AG04450 (cell line): ENCODE measurements around the gene OXCT1. TPM values are rescaled to one million over a fixed set of nuclear protein-coding genes. Genes with fewer than 3 reads are reported as not detected.

Source experiments
- CTCF ChIA-PET: fragments of 300-600, 350-600 bp; formaldehyde crosslinking; extraction: SDS; loops from one replicate; lab custom pipeline; 2022; ENCODE audit warnings: antibody characterized with exemption, inconsistent platforms; lab: Charles Lee
- POLR2A ChIA-PET: fragments of 350-600 bp; formaldehyde crosslinking; extraction: SDS; loops from one replicate; lab custom pipeline; 2021; ENCODE audit warnings: antibody characterized with exemption, inconsistent platforms; lab: Yijun Ruan, JAX
- DNase-seq: peaks from one replicate; pipeline ENCODE4 v3.0.0-alpha.2; 2011; ENCODE audit warnings: low read depth, low spot score
- H3K27ac ChIP-seq: one replicate; pipeline ENCODE4 v1.5.1; 2012; ENCODE audit warnings: low read depth, low read length, control low read depth
- H3K27me3 ChIP-seq: one replicate; pipeline ENCODE4 v1.6.0; 2012; ENCODE audit warnings: low read length; ENCODE audit not compliant: control insufficient read depth, insufficient read depth
- H3K4me3 ChIP-seq: 2 replicates; pipeline ENCODE4 v1.5.1; 2011; ENCODE audit warnings: mild to moderate bottlenecking, low read depth, low read length, control low read depth
- H3K9me3 ChIP-seq: 2 replicates; pipeline ENCODE4 v1.5.1; 2012; ENCODE audit warnings: low read length; ENCODE audit not compliant: control insufficient read depth, insufficient read depth
- polyA plus RNA-seq: library from polyadenylated mRNA; depleted of rRNA; stranded (reverse); fragments of >200 nt; gene quantifications from 2 replicates; pipeline ENCODE4 v1.2.3, GENCODE V29; 2011
- TF ChIP-seq, protein P1 (sequence below): IDR thresholded peaks from 2 replicates; pipeline ENCODE4 v1.5.1; 2011; ENCODE audit warnings: low read depth, low read length, control low read depth, inconsistent platforms

The OXCT1 gene
- polyA plus RNA-seq, 1 experiment: 31.7 TPM

DNA sequence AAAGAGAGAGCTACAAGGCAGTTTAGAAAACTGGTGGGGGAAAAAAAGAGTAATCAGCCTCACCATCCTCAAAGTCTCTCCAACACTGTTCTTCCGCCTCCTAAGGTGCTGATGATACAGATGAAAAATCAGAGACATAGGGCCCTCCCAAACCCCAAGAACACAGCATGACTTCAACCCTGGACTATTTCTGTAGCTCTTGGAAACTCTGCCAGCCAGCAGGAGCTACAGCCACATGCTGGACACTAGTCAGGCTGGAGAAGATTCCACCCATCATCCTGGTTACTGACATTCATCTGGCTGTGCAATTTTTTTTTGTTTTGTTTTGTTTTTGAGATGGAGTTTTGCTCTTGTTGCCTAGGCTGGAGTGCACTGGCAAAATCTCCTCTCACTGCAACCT lies 42.4 kb downstream of the OXCT1 start:
- H3K9me3 ChIP-seq: no peaks in the 10 kb centered on the region
- H3K27ac ChIP-seq: no peak overlapping the region
- POLR2A ChIA-PET: no interaction called here
- CTCF ChIA-PET: no interaction called here
- TF ChIP-seq, protein P1, sequence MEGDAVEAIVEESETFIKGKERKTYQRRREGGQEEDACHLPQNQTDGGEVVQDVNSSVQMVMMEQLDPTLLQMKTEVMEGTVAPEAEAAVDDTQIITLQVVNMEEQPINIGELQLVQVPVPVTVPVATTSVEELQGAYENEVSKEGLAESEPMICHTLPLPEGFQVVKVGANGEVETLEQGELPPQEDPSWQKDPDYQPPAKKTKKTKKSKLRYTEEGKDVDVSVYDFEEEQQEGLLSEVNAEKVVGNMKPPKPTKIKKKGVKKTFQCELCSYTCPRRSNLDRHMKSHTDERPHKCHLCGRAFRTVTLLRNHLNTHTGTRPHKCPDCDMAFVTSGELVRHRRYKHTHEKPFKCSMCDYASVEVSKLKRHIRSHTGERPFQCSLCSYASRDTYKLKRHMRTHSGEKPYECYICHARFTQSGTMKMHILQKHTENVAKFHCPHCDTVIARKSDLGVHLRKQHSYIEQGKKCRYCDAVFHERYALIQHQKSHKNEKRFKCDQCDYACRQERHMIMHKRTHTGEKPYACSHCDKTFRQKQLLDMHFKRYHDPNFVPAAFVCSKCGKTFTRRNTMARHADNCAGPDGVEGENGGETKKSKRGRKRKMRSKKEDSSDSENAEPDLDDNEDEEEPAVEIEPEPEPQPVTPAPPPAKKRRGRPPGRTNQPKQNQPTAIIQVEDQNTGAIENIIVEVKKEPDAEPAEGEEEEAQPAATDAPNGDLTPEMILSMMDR: no peak
- DNase-seq: no peak
- no peaks in the 10 kb centered on the region for H3K27me3 ChIP-seq
- H3K4me3 ChIP-seq: no peak overlapping the region

DNA sequence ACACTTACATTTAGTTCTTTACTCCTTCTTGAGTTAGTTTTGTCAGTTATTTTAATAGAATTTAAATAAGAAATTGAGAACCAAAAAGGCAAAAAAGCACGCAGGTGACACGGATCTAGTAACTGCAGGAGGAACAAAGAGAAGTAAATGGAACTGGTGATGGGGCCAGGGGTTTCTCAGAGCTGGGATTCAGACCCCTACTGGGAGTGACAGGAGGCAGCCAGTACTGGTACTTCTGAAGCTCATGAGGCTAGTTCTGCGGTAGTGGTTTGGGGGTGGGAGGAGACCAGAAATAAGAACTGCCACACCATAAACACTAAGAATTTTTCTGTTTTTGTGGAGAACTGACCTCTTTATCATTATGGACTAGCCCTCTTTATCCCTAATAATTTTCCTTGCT lies 48.2 kb downstream of the OXCT1 start:
- DNase-seq: no peak
- no peaks in the 10 kb centered on the region for H3K9me3 ChIP-seq
- no peaks in the 10 kb centered on the region for H3K27me3 ChIP-seq
- H3K27ac ChIP-seq: no peak overlapping the region
- ChIA-PET POLR2A (no interaction called here), CTCF (interaction anchor here (0.6 to 1.1 kb wide), 2 partner anchors 21 to 34 kb away, joined by 3 to 4 read pairs; no protein-coding TSS in a partner anchor)
- TF ChIP-seq, protein P1: no peak
- H3K4me3 ChIP-seq: no peak overlapping the region

DNA sequence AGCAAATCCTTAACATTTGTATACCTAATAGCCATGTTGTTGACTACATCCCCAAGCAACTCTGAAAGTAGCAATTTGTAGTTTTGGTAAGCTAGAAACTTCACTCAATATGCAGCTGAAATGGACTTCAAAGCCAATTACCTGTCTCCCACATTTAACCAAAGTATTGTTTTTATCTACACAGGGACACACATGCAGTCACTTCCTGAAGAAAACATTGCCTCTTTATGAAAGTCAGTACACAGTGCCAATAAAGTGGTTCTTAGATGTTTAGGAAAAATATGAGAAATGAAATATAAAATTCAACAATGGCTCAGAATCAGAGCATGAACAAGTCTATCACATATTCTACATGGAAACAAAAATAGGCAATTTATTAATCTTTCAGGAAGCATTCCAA lies 49.2 kb downstream of the OXCT1 start:
- Histone ChIP-seq H3K4me3 (no peak overlapping the region), H3K9me3 (no peaks in the 10 kb centered on the region), H3K27me3 (no peaks in the 10 kb centered on the region), H3K27ac (no peak overlapping the region)
- CTCF ChIA-PET: interaction anchor here (0.6 kb wide), 1 partner anchor 22 kb away, joined by 3 read pairs; no protein-coding TSS in a partner anchor
- POLR2A ChIA-PET: no interaction called here
- TF ChIP-seq, protein P1: no peak
- no peak for DNase-seq

DNA sequence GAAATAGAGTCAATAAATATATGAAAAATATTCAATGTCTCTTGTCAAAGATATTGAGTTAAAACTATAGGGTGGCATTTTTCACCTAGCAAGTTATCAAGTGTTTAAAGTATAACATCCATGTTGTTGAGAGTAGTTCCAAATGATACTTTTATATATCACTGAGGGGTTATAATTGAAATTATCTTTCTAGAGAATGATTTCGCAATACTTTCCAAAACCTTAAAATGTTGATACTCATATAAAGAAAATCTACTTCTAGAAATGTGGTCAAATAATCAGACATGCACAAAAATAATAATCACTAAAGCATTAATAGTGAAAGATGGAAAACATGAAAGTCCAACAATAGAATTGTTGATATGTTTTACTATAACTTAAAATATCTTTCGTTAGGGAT lies 50.1 kb downstream of the OXCT1 start:
- no peak for DNase-seq
- ChIA-PET CTCF (interaction anchor here (0.6 kb wide), 1 partner anchor 795 kb away, joined by 3 read pairs; no protein-coding TSS in a partner anchor), POLR2A (no interaction called here)
- TF ChIP-seq, protein P1: no peak
- Histone ChIP-seq H3K27me3 (no peaks in the 10 kb centered on the region), H3K27ac (no peak overlapping the region), H3K4me3 (no peak overlapping the region), H3K9me3 (no peaks in the 10 kb centered on the region)

DNA sequence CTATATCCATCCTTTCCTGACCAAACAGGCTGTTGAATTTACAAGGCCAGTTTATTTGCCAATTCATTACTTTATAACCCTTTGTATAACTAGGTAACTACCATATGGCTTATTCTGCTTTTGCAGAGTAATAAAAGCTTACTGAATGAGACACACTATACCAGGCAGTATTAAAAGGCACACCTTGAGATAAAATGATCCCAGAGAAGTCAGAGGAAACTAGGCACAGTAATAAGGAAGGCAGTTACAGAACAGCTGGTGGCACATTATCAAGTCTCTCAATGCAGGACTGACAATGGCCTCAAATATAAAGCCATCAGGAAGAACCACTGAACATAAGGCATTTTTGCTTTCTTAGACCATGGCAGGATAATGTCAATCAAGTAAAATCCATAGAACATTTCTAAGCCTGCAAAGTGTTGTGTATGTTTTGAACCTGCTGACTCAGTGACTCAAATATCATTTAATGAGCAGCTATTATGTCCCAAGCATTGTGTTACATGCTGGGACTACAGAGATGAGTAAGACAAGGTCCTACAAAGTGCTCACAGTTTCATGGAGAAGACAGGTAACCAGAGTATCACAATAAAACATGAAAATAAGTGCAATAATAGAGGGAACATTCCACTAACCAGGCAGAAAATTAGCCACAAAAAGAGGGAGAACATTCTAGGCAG lies 52.5 kb downstream of the OXCT1 start:
- DNase-seq: no peak

More for the DNA sequence above, 52.5 kb downstream of the OXCT1 start:
- no peaks in the 10 kb centered on the region for H3K27me3 ChIP-seq
- no peak overlapping the region for H3K27ac ChIP-seq
- no peak overlapping the region for H3K4me3 ChIP-seq
- TF ChIP-seq, protein P1: no peak
- no peaks in the 10 kb centered on the region for H3K9me3 ChIP-seq
- ChIA-PET POLR2A (no interaction called here), CTCF (interaction anchor here (1.2 kb wide), 1 partner anchor 62 kb away, joined by 4 read pairs; no protein-coding TSS in a partner anchor)
